Loucy (cell line): Measurements from ENCODE around the gene FGF22.

Experiments used
- H2AFZ ChIP-seq: fragments of 200-600 bp; sonication (generic); 2 replicates; pipeline ENCODE4 v1.6.0; 2016; ENCODE audit warnings: antibody characterized with exemption, mild to moderate bottlenecking, low read length, moderate library complexity
- H3F3A ChIP-seq: fragments of 200-600 bp; 2 replicates; pipeline ENCODE4 v1.6.0; 2016; ENCODE audit warnings: antibody characterized with exemption, low read depth, mild to moderate bottlenecking
- H3K27me3 ChIP-seq: fragments of 200-600 bp; sonication (generic); 2 replicates; pipeline ENCODE4 v1.6.1; 2014; ENCODE audit warnings: low read length, mild to moderate bottlenecking; ENCODE audit not compliant: insufficient read depth, poor library complexity, severe bottlenecking
- H3K36me3 ChIP-seq: fragments of 200-600 bp; sonication (generic); 2 replicates; pipeline ENCODE4 v1.6.1; 2016; ENCODE audit warnings: low read length; ENCODE audit not compliant: insufficient read depth
- H3K4me1 ChIP-seq: fragments of 200-600 bp; sonication (generic); 2 replicates; pipeline ENCODE4 v1.5.1; 2014; ENCODE audit warnings: low read length, mild to moderate bottlenecking; ENCODE audit not compliant: insufficient read depth, poor library complexity, severe bottlenecking
- H3K4me2 ChIP-seq: fragments of 200-600 bp; sonication (generic); 2 replicates; pipeline ENCODE4 v1.6.0; 2014; ENCODE audit warnings: antibody characterized with exemption, low read length, low read depth, mild to moderate bottlenecking; ENCODE audit not compliant: poor library complexity, severe bottlenecking
- H3K4me3 ChIP-seq: fragments of 200-600 bp; sonication (generic); 2 replicates; pipeline ENCODE4 v1.5.1; 2014; ENCODE audit warnings: low read length, mild to moderate bottlenecking, mixed read lengths; ENCODE audit not compliant: poor library complexity, severe bottlenecking
- H3K79me2 ChIP-seq: fragments of 200-600 bp; sonication (generic); 2 replicates; pipeline ENCODE4 v1.6.1; 2014; ENCODE audit warnings: low read length; ENCODE audit not compliant: insufficient read depth
- H3K9ac ChIP-seq: fragments of 200-600 bp; sonication (generic); 2 replicates; pipeline ENCODE4 v1.6.0; 2014; ENCODE audit warnings: mild to moderate bottlenecking, low read depth, low read length, moderate library complexity; ENCODE audit not compliant: poor library complexity, severe bottlenecking
- H3K9me2 ChIP-seq: fragments of 200-600 bp; sonication (generic); replicated peaks from 2 replicates; pipeline ENCODE4 v1.6.1; 2016; ENCODE audit warnings: low read depth, low read length, mixed read lengths
- H3K9me3 ChIP-seq: fragments of 200-600 bp; sonication (generic); 2 replicates; pipeline ENCODE4 v1.6.1; 2014; ENCODE audit warnings: mild to moderate bottlenecking, antibody characterized with exemption, low read length, low read depth; ENCODE audit not compliant: insufficient read depth
- H4K20me1 ChIP-seq: fragments of 200-600 bp; sonication (generic); 2 replicates; pipeline ENCODE4 v1.6.0; 2014; ENCODE audit warnings: antibody characterized with exemption, low read length, mild to moderate bottlenecking; ENCODE audit not compliant: insufficient read depth, poor library complexity, severe bottlenecking
- CTCF ChIP-seq: fragments of 200-600 bp; sonication (generic); conservative IDR thresholded peaks from 2 replicates; pipeline ENCODE4 v1.5.1; 2014; ENCODE audit warnings: mild to moderate bottlenecking, antibody characterized with exemption, low read length
- EZH2phosphoT487 ChIP-seq: fragments of 200-600 bp; IDR thresholded peaks from 2 replicates; pipeline ENCODE4 v1.6.1; 2018; ENCODE audit warnings: antibody characterized with exemption, mild to moderate bottlenecking, moderate library complexity, borderline replicate concordance

The FGF22 gene

GRCh38 chr19:677201-677600 is 37.5 kb downstream of the FGF22 start:
- peaks cover 15% of the 10 kb centered on the region for H3K4me1 ChIP-seq
- no peak overlapping the region for H3K4me3 ChIP-seq
- H3K9me3 ChIP-seq = no peaks in the 10 kb centered on the region
- H3K36me3 ChIP-seq = no peaks in the 10 kb centered on the region
- no peaks in the 10 kb centered on the region for H3K9me2 ChIP-seq
- H3F3A ChIP-seq = no peaks in the 10 kb centered on the region
- H4K20me1 ChIP-seq = no peaks in the 10 kb centered on the region
- peaks cover 7% of the 10 kb centered on the region; the same call in 1 of the 2 replicates for H3K79me2 ChIP-seq
- H2AFZ ChIP-seq = no peak overlapping the region
- H3K27me3 ChIP-seq = no peaks in the 10 kb centered on the region
- no peak overlapping the region for H3K4me2 ChIP-seq
- TF ChIP-seq EZH2phosphoT487 (no peak), CTCF (no peak)
- H3K9ac ChIP-seq = no peak overlapping the region

DNA sequence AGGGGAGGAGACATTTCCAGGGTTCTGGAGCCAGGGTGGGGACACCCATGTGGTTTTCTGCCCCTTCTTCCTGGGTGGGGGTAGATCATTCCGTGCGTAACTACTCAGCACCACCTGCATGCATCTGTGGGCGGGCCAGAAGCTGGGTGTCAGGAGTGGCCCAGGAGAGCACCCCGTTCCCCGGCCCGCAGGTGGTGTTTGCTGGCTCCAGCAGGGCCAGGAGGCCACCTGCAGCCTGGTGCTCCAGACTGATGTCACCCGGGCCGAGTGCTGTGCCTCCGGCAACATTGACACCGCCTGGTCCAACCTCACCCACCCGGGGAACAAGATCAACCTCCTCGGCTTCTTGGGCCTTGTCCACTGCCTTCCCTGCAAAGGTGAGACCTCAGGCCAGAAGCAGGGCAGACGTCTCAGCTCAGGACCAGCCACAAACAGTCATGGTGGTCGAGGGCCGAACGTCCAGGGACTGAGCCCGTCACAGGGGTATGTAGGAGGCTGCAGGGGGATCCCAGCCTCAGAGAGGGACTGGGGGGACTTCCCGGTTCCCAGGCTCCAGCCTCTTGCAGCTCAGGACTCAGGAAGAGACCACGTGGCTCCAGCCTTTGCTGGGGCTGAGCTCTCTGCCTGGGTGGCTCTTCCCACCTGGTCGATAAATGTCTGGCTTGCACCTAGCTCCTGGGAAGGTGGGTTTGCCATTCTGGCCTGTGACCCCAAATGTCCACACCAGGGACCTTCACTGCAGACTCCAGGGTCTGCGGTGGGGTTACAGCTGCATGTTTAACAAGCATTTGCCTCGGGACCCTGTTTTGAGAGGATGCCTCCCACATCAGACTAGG is 38.1 kb downstream of the FGF22 start:
- H3K9me2 ChIP-seq = no peaks in the 10 kb centered on the region
- H3K9ac ChIP-seq = no peak overlapping the region
- H3K36me3 ChIP-seq = no peaks in the 10 kb centered on the region
- H3K79me2 ChIP-seq = peaks cover 7% of the 10 kb centered on the region; the same call in 1 of the 2 replicates
- H3K9me3 ChIP-seq = no peaks in the 10 kb centered on the region
- peaks cover 15% of the 10 kb centered on the region for H3K4me1 ChIP-seq
- no peak overlapping the region for H3K4me2 ChIP-seq
- no peak for TF ChIP-seq EZH2phosphoT487
- TF ChIP-seq CTCF = no peak
- no peak overlapping the region for H2AFZ ChIP-seq
- no peaks in the 10 kb centered on the region for H4K20me1 ChIP-seq
- H3F3A ChIP-seq = no peaks in the 10 kb centered on the region
- no peak overlapping the region for H3K4me3 ChIP-seq
- no peaks in the 10 kb centered on the region for H3K27me3 ChIP-seq

DNA sequence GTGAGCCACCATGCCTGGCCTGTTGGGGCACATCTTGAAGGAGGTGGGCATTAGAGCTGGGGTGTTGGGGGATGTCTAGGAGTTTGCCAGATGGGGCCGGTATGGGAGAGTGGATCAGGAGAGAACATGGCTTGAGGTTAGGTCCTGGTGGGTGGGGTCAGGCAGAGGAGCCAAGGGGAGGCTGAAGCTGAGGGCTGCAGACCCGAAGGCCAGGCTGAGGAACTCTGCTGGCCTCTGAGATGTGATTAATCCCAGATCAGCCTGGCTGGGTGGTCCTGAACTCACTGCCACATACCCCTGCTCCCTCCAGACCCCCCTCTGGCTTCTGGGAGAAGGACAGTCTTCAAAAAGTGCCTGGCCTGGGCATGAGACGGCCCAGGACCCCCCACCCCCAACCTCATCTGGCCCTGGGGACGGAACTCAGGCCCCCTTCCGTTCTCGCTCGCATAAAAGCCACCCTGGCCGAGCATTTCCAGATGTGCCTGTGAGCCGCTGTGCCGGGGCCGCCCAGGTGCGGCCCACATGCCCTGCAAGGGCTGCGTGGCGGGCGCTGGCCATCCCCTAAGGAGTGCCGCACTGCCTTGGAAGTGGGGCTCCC is 39.2 kb downstream of the FGF22 start:
- Histone ChIP-seq H3K4me1 (peaks cover 15% of the 10 kb centered on the region), H3K9ac (peak overlapping the region; percentile 77), H3K9me2 (no peaks in the 10 kb centered on the region), H3K9me3 (no peaks in the 10 kb centered on the region), H3K79me2 (peaks cover 7% of the 10 kb centered on the region; the same call in 1 of the 2 replicates), H3K36me3 (no peaks in the 10 kb centered on the region), H3K4me2 (peak overlapping the region; percentile 69), H3K4me3 (peak overlapping the region; percentile 85), H2AFZ (no peak overlapping the region), H4K20me1 (no peaks in the 10 kb centered on the region), H3F3A (no peaks in the 10 kb centered on the region), H3K27me3 (no peaks in the 10 kb centered on the region)
- TF ChIP-seq EZH2phosphoT487 (no peak), CTCF (no peak)
